B cell (primary cell): Measurements from ENCODE around the gene PRLH. TPM values are rescaled to one million over a fixed set of nuclear protein-coding genes. Genes with fewer than 3 reads are reported as not detected.
A peak's percentile ranks its signal among the peaks of the same experiment; 100 is the strongest.

ENCODE experiments used
- ATAC-seq: fragments of 200-7000 bp; cut with Tn5 transposase; one replicate; pipeline ENCODE4 v1.10.0; 2021; ENCODE audit warnings: low read depth, mild to moderate bottlenecking, moderate number of reproducible peaks, moderate library complexity
- CTCF ChIA-PET: fragments of 350-600 bp; sonication (Branson Sonifier 250); formaldehyde crosslinking; loops from one replicate; lab custom pipeline; 2021; ENCODE audit warnings: antibody characterized with exemption, inconsistent platforms; lab: Charles Lee
- POLR2A ChIA-PET: fragments of 350-600 bp; sonication (Branson Sonifier 250); formaldehyde crosslinking; loops from one replicate; lab custom pipeline; 2021; ENCODE audit warnings: antibody characterized with exemption; lab: Charles Lee
- DNase-seq: peaks from one replicate; pipeline ENCODE4 v3.0.0; 2013
- H2AFZ ChIP-seq: 2 replicates; pipeline ENCODE4 v1.6.1; 2012; ENCODE audit warnings: mild to moderate bottlenecking, low read depth, low read length; ENCODE audit not compliant: insufficient read depth, poor library complexity, severe bottlenecking
- H3K27ac ChIP-seq, 2 donors: 1 replicate in 1 of 2; 2 replicates in 1 of 2; pipeline ENCODE4 v1.5.1; 2012 to 2013; ENCODE audit warnings: low read length in 2 of 2, mild to moderate bottlenecking in 2 of 2, moderate library complexity in 1 of 2
- H3K27me3 ChIP-seq, 4 experiments: fragments of 200-600 bp in 1 of 4; sonication (generic) in 1 of 4; replicated peaks in 1 of 4; 1 replicate in 2 of 4; 2 replicates in 2 of 4; pipeline versions ENCODE4 v1.6.1 to v1.7.0; 2013 to 2016; ENCODE audit warnings: low read length in 3 of 4, mild to moderate bottlenecking in 2 of 4, mixed read lengths in 1 of 4, moderate library complexity in 1 of 4; ENCODE audit not compliant: insufficient read depth in 4 of 4, control insufficient read depth in 3 of 4; ENCODE audit errors: control extremely low read depth in 1 of 4
- H3K36me3 ChIP-seq, 2 experiments: replicated peaks in 1 of 2; 1 replicate in 1 of 2; 2 replicates in 1 of 2; pipeline versions ENCODE4 v1.6.1 to v1.7.1; 2013; ENCODE audit warnings: low read length in 1 of 2; ENCODE audit not compliant: insufficient read depth in 2 of 2, control insufficient read depth in 1 of 2; ENCODE audit errors: control extremely low read depth in 1 of 2, extremely low read depth in 1 of 2
- H3K4me1 ChIP-seq, 2 donors: fragments of 200-600 bp in 1 of 2; sonication (generic) in 1 of 2; 1 replicate in 1 of 2; 2 replicates in 1 of 2; pipeline versions ENCODE4 v1.5.1 to v1.6.1; 2013 to 2017; ENCODE audit warnings: low read length in 2 of 2; ENCODE audit not compliant: control insufficient read depth in 2 of 2, insufficient read depth in 2 of 2
- H3K4me2 ChIP-seq: replicated peaks from 2 replicates; pipeline ENCODE3; 2012; ENCODE audit warnings: mild to moderate bottlenecking, low read depth, low read length; ENCODE audit not compliant: poor library complexity, severe bottlenecking
- H3K4me3 ChIP-seq, 5 experiments: fragments of 200-600 bp in 1 of 5; sonication (generic) in 1 of 5; 1 replicate in 3 of 5; 2 replicates in 2 of 5; pipeline versions ENCODE4 v1.5.1 to v1.7.0; 2011 to 2016; ENCODE audit warnings: low read length in 4 of 5, mild to moderate bottlenecking in 4 of 5, low read depth in 2 of 5, control low read depth in 1 of 5, moderate library complexity in 1 of 5; ENCODE audit not compliant: insufficient read depth in 1 of 5; ENCODE audit errors: control extremely low read depth in 1 of 5, extremely low read depth in 1 of 5
- H3K79me2 ChIP-seq: fragments of 200-600 bp; sonication (generic); one replicate; pipeline ENCODE4 v1.6.0; 2016; ENCODE audit warnings: low read length; ENCODE audit not compliant: control insufficient read depth, insufficient read depth
- H3K9ac ChIP-seq: fragments of 200-600 bp; sonication (generic); 2 replicates; pipeline ENCODE4 v1.6.1; 2017; ENCODE audit warnings: mild to moderate bottlenecking, low read length, moderate library complexity
- H3K9me3 ChIP-seq, 3 donors: one replicate each; pipeline versions ENCODE4 v1.6.1 to v1.7.1; 2013; ENCODE audit warnings: low read length in 2 of 3; ENCODE audit not compliant: control insufficient read depth in 2 of 3, insufficient read depth in 1 of 3; ENCODE audit errors: control extremely low read depth in 1 of 3
- H4K20me1 ChIP-seq: 2 replicates; pipeline ENCODE4 v1.6.0; 2012; ENCODE audit warnings: mild to moderate bottlenecking, low read length; ENCODE audit not compliant: insufficient read depth, control insufficient read depth, poor library complexity, severe bottlenecking
- H3K27ac Mint-ChIP-seq: one replicate; pipeline ENCODE4 v1.8.0; 2021; ENCODE audit warnings: mixed read lengths
- H3K27me3 Mint-ChIP-seq: one replicate; pipeline ENCODE4 v1.8.0; 2021; ENCODE audit warnings: mixed read lengths
- H3K4me1 Mint-ChIP-seq: one replicate; pipeline ENCODE4 v1.8.0; 2021; ENCODE audit warnings: mixed read lengths
- H3K4me3 Mint-ChIP-seq: one replicate; pipeline ENCODE4 v1.8.0; 2021; ENCODE audit warnings: mixed read lengths
- H3K9me3 Mint-ChIP-seq: one replicate; pipeline ENCODE4 v1.8.0; 2022; ENCODE audit warnings: mixed read lengths; ENCODE audit not compliant: insufficient read depth
- CTCF ChIP-seq: fragments of 200-600 bp; IDR thresholded peaks from one replicate; pipeline ENCODE4 v1.8.0; 2022; ENCODE audit warnings: antibody characterized with exemption, mild to moderate bottlenecking
- EZH2 ChIP-seq: IDR thresholded peaks from 2 replicates; pipeline ENCODE4 v1.6.1; 2012; ENCODE audit warnings: borderline replicate concordance, low read depth, mild to moderate bottlenecking, moderate library complexity, low read length; ENCODE audit not compliant: insufficient read depth, poor library complexity, severe bottlenecking
- WGBS: methylation state at CpG from one replicate; pipeline ENCODE4 v1.1.5; 2013; ENCODE audit warnings: missing lambda C conversion rate; ENCODE audit not compliant: insufficient coverage; 5-methylcytosine and 5-hydroxymethylcytosine counted together
- intact Hi-C: fragments of 100-400 bp; cut with micrococcal nuclease; formaldehyde crosslinking; loops from one replicate; pipeline ENCODE4 v1.10.0; 2022
- polyA plus RNA-seq: library from polyadenylated mRNA; depleted of rRNA; stranded (reverse); fragments of >200 nt; gene quantifications from 2 replicates; pipeline ENCODE4 v1.2.3, GENCODE V29; 2012
- total RNA-seq, 2 donors: library from RNA; stranded (reverse); fragments of 120-200 nt in 1 of 2; gene quantifications; 1 replicate in 1 of 2; 2 replicates in 1 of 2; pipeline versions ENCODE4 v1.2.3 to v1.2.4, GENCODE V29; 2013 to 2022

PRLH gene
- total and polyA plus RNA-seq, 2 donors (not counting 1 experiment from before 2014, with no cell fraction given), result not detected

GRCh38 chr2:237602409-237602808 is 36.0 kb downstream of the PRLH start:
- Histone ChIP-seq H3K9me3 (no peaks in the 10 kb centered on the region), H3K27me3 (no peaks in the 10 kb centered on the region), H3K79me2 (no peaks in the 10 kb centered on the region), H3K4me2 (no peak overlapping the region), H4K20me1 (no peaks in the 10 kb centered on the region), H2AFZ (no peak overlapping the region), H3K27ac (no peak overlapping the region), H3K4me1 (peaks cover 19 to 21% of the 10 kb centered on the region in 2 donors), H3K9ac (no peak overlapping the region), H3K4me3 (no peak overlapping the region), H3K36me3 (no peaks in the 10 kb centered on the region)
- TF ChIP-seq EZH2 (no peak), CTCF (no peak)
- no peak for ATAC-seq
- WGBS, result 96% methylated on average over 4 of the region's 7 CpGs
- Mint-ChIP-seq H3K9me3 (no peaks in the 10 kb centered on the region), H3K27ac (peak overlapping the region; percentile 90), H3K4me1 (peaks cover 26% of the 10 kb centered on the region), H3K27me3 (no peaks in the 10 kb centered on the region), H3K4me3 (peak overlapping the region; percentile 81)
- intact Hi-C loops, result loop anchor here (5.0 kb wide), 1 partner anchor 95 kb away; no protein-coding TSS in a partner anchor
- DNase-seq, result no peak
- ChIA-PET POLR2A (no interaction called here), CTCF (interaction anchor here (0.8 to 3.7 kb wide), 6 partner anchors 30 to 145 kb away, joined by 3 to 20 read pairs (median 6); no protein-coding TSS in a partner anchor)

- ChIA-PET POLR2A (interaction anchor here (0.8 to 0.9 kb wide), 2 partner anchors 71 to 128 kb away, joined by 3 to 4 read pairs; no protein-coding TSS in a partner anchor), CTCF (interaction anchor here (1.4 to 3.7 kb wide), 5 partner anchors 22 to 142 kb away, joined by 3 to 20 read pairs (median 8); no protein-coding TSS in a partner anchor)
- Mint-ChIP-seq H3K27me3 (no peaks in the 10 kb centered on the region), H3K27ac (peak overlapping the region; percentile 90), H3K4me1 (peaks cover 26% of the 10 kb centered on the region), H3K9me3 (no peaks in the 10 kb centered on the region), H3K4me3 (peak overlapping the region; percentile 81)
- Histone ChIP-seq H3K27me3 (no peaks in the 10 kb centered on the region), H3K9ac (peak overlapping the region; percentile 59), H3K79me2 (no peaks in the 10 kb centered on the region), H3K27ac (peak overlapping the region; percentile 60 to 90), H4K20me1 (no peaks in the 10 kb centered on the region), H3K9me3 (no peaks in the 10 kb centered on the region), H3K4me3 (peak overlapping the region in 4 of 5 experiments; percentile 11 to 41 (median 39)), H3K4me2 (peak overlapping the region; percentile 80), H3K36me3 (no peaks in the 10 kb centered on the region), H3K4me1 (peaks cover 19 to 21% of the 10 kb centered on the region in 2 donors), H2AFZ (peak overlapping the region; percentile 64)
- WGBS, result 17% methylated on average over 7 of the region's 13 CpGs
- ATAC-seq (no peak), DNase-seq (no peak)
- intact Hi-C loops, result loop anchor here (1.0 to 5.0 kb wide), 2 partner anchors 70 to 94 kb away; no protein-coding TSS in a partner anchor
- TF ChIP-seq EZH2 (no peak), CTCF (no peak)
Measured at GRCh38 chr2:237603049-237603717, 36.8 kb downstream of the PRLH start.
